Thyroid gland (tissue), 4 donors: ENCODE results near the gene LRP6.

Experiments
- CTCF ChIP-seq, 6 experiments: fragments of 200-600 bp in 3 of 6; fragments of 450-650 bp in 3 of 6; sonication (generic) in 3 of 6; IDR thresholded peaks; one replicate each; pipeline ENCODE4 v1.5.1; 2016 to 2019; ENCODE audit warnings: antibody characterized with exemption in 6 of 6, mild to moderate bottlenecking in 2 of 6, inconsistent platforms in 1 of 6, moderate library complexity in 1 of 6
- POLR2A ChIP-seq, 2 donors: fragments of 450-650 bp; IDR thresholded peaks; one replicate each; pipeline ENCODE4 v1.6.1; 2017; ENCODE audit warnings: antibody characterized with exemption in 2 of 2, mild to moderate bottlenecking in 2 of 2, moderate library complexity in 1 of 2

- no peak for TF ChIP-seq CTCF (IDR thresholded peaks at IDR 0.05)
- no peak for TF ChIP-seq POLR2A (IDR thresholded peaks at IDR 0.05)
Measured at GRCh38 chr12:12176402-12176801, 90.4 kb downstream of the LRP6 start.
